Liver (tissue), 9 donors: ENCODE measurements around the gene NCLN. TPM values are rescaled to one million over a fixed set of nuclear protein-coding genes. Genes with fewer than 3 reads are reported as not detected.

Experiments used
- DNase-seq: peaks from one replicate; pipeline ENCODE4 v3.0.0-alpha.2; 2017; ENCODE audit warnings: low spot score
- H3K27ac ChIP-seq, 2 donors: one replicate each; pipeline ENCODE4 v1.7.0; 2013; ENCODE audit warnings: inconsistent platforms in 2 of 2, low read length in 2 of 2, control low read depth in 1 of 2, low read depth in 1 of 2, mild to moderate bottlenecking in 1 of 2
- H3K27me3 ChIP-seq, 4 donors: one replicate each; pipeline versions ENCODE4 v1.6.1 to v1.7.0; 2013; ENCODE audit warnings: low read length in 3 of 4, inconsistent platforms in 1 of 4, mild to moderate bottlenecking in 1 of 4, moderate library complexity in 1 of 4; ENCODE audit not compliant: control insufficient read depth in 4 of 4, insufficient read depth in 4 of 4
- H3K36me3 ChIP-seq, 4 donors: one replicate each; pipeline versions ENCODE4 v1.6.1 to v1.7.0; 2013; ENCODE audit warnings: low read length in 3 of 4, mild to moderate bottlenecking in 3 of 4, low read depth in 1 of 4, moderate library complexity in 1 of 4; ENCODE audit not compliant: control insufficient read depth in 4 of 4, insufficient read depth in 3 of 4
- H3K4me1 ChIP-seq, 4 donors: one replicate each; pipeline versions ENCODE4 v1.6.1 to v1.7.0; 2013; ENCODE audit warnings: low read length in 3 of 4, mild to moderate bottlenecking in 3 of 4, moderate library complexity in 1 of 4; ENCODE audit not compliant: control insufficient read depth in 4 of 4, insufficient read depth in 4 of 4
- H3K4me3 ChIP-seq, 3 donors: one replicate each; pipeline versions ENCODE4 v1.6.1 to v1.7.0; 2013; ENCODE audit warnings: low read length in 3 of 3, control low read depth in 1 of 3, low read depth in 1 of 3, mild to moderate bottlenecking in 1 of 3
- H3K9ac ChIP-seq, 2 donors: one replicate each; pipeline ENCODE4 v1.7.0; 2013; ENCODE audit warnings: low read length in 2 of 2, mild to moderate bottlenecking in 2 of 2, moderate library complexity in 2 of 2, control low read depth in 1 of 2, low read depth in 1 of 2
- H3K9me3 ChIP-seq, 4 donors: one replicate each; pipeline versions ENCODE4 v1.6.1 to v1.7.0; 2013; ENCODE audit warnings: low read length in 3 of 4; ENCODE audit not compliant: control insufficient read depth in 4 of 4
- EGR1 ChIP-seq, 2 donors: IDR thresholded peaks; 2 replicates each; pipeline ENCODE4 v1.6.1; 2016 to 2018; ENCODE audit warnings: antibody characterized with exemption in 2 of 2, low read depth in 2 of 2
- FOXA1 ChIP-seq: IDR thresholded peaks from 2 replicates; pipeline ENCODE4 v1.6.1; 2016; ENCODE audit warnings: antibody characterized with exemption
- FOXA2 ChIP-seq: IDR thresholded peaks from 2 replicates; pipeline ENCODE4 v1.6.1; 2016; ENCODE audit warnings: antibody characterized with exemption
- GABPA ChIP-seq, 2 donors: IDR thresholded peaks in 1 of 2; conservative IDR thresholded peaks in 1 of 2; 2 replicates each; pipeline ENCODE4 v1.6.1; 2016; ENCODE audit warnings: antibody characterized with exemption in 2 of 2, mild to moderate bottlenecking in 1 of 2, moderate library complexity in 1 of 2
- HNF4A ChIP-seq, 2 donors: conservative IDR thresholded peaks; 2 replicates each; pipeline ENCODE4 v1.6.1; 2016; ENCODE audit warnings: antibody characterized with exemption in 2 of 2, mild to moderate bottlenecking in 2 of 2
- HNF4G ChIP-seq: IDR thresholded peaks from 2 replicates; pipeline ENCODE4 v1.6.1; 2016; ENCODE audit warnings: antibody characterized with exemption
- JUND ChIP-seq, 2 donors: IDR thresholded peaks; 2 replicates each; pipeline ENCODE4 v1.6.1; 2016; ENCODE audit warnings: antibody characterized with exemption in 2 of 2
- NR2F2 ChIP-seq: IDR thresholded peaks from 2 replicates; pipeline ENCODE4 v1.6.1; 2016; ENCODE audit warnings: antibody characterized with exemption
- RAD21 ChIP-seq, 2 donors: IDR thresholded peaks; 2 replicates each; pipeline ENCODE4 v1.6.1; 2016; ENCODE audit warnings: antibody characterized with exemption in 2 of 2, mild to moderate bottlenecking in 2 of 2
- RXRA ChIP-seq, 2 donors: IDR thresholded peaks; 2 replicates each; pipeline ENCODE4 v1.6.1; 2017 to 2018; ENCODE audit warnings: antibody characterized with exemption in 2 of 2, mild to moderate bottlenecking in 1 of 2
- SP1 ChIP-seq: IDR thresholded peaks from 2 replicates; pipeline ENCODE4 v1.6.1; 2018; ENCODE audit warnings: antibody characterized with exemption, mild to moderate bottlenecking
- TAF1 ChIP-seq: conservative IDR thresholded peaks from 2 replicates; pipeline ENCODE4 v1.6.1; 2016; ENCODE audit warnings: antibody characterized with exemption, mild to moderate bottlenecking
- YY1 ChIP-seq: IDR thresholded peaks from 2 replicates; pipeline ENCODE4 v1.6.1; 2016; ENCODE audit warnings: antibody characterized with exemption, mild to moderate bottlenecking
- WGBS: extraction: QIAGEN DNeasy Blood & Tissue Kit; methylation state at CpG from one replicate; pipeline ENCODE4 v1.1.7; 2013; 5-methylcytosine and 5-hydroxymethylcytosine counted together
- polyA plus RNA-seq, 2 donors: library from polyadenylated mRNA; stranded (reverse) in 1 of 2; unstranded in 1 of 2; fragments of 200-250 nt in 1 of 2; fragments of >200 nt in 1 of 2; fragmentation: Nextera tagmentation in 1 of 2; extraction: Ambion mirVana in 1 of 2; gene quantifications; one replicate each; pipeline versions ENCODE4 v1.2.1 to v1.2.3, GENCODE V29; 2013 to 2015
- total RNA-seq, 2 donors: library from RNA; depleted of rRNA; stranded (reverse); fragments of >200 nt; gene quantifications; one replicate each; pipeline ENCODE4 v1.2.3, GENCODE V29; 2014
- TF ChIP-seq, protein P1 (sequence below): IDR thresholded peaks from 2 replicates; pipeline ENCODE4 v1.6.1; 2016; ENCODE audit warnings: antibody characterized with exemption
- TF ChIP-seq, protein P2 (sequence below): IDR thresholded peaks from 2 replicates; pipeline ENCODE4 v1.6.1; 2016; ENCODE audit warnings: antibody characterized with exemption
- TF ChIP-seq, protein P3 (sequence below): fragments of 150-350 bp; IDR thresholded peaks from 2 replicates; pipeline ENCODE4 v1.5.1; 2017; ENCODE audit warnings: improper control_type of control experiment, low read depth, low read length; ENCODE audit not compliant: missing input control
- TF ChIP-seq, protein P4 (sequence below): IDR thresholded peaks from 2 replicates; pipeline ENCODE4 v1.6.1; 2016; ENCODE audit warnings: antibody characterized with exemption, mild to moderate bottlenecking
- donor health status: healthy.
- donor health status: healthy.
- donor health status: healthy.
- donor health status: healthy.
- donor health status: healthy.

The NCLN gene
- total and polyA plus RNA-seq, 4 donors = 29.5 to 50.8 (median 38.4) TPM

DNA sequence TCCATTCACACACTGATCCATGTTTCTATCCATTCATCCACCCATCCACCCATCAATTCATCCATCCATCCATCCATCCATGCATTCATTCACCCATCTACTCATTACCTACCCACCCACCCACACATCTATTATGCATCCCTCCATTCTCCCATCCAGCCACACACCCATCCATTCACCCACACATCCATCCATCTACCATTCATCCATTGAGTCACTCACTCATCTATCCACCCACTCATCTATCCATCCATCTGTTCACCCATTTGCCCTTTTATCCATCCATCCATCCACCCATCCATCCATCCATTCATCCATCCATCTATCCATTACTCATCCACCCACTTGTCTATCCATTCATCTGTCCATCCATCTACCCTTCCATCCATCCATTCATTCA is 68.8 kb downstream of the NCLN start:
- H3K36me3 ChIP-seq = no peaks in the 10 kb centered on the region
- H3K4me3 ChIP-seq = no peak overlapping the region
- H3K9ac ChIP-seq = no peak overlapping the region
- peaks cover 3 to 14% (median 7%) of the 10 kb centered on the region in 4 donors for H3K9me3 ChIP-seq
- no peak overlapping the region for H3K27ac ChIP-seq
- TF ChIP-seq, protein P1, sequence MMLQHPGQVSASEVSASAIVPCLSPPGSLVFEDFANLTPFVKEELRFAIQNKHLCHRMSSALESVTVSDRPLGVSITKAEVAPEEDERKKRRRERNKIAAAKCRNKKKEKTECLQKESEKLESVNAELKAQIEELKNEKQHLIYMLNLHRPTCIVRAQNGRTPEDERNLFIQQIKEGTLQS = no peak
- TF ChIP-seq SP1 (no peak), YY1 (no peak), TAF1 (no peak), RAD21 (IDR thresholded peaks at IDR 0.05) (no peak), JUND (IDR thresholded peaks at IDR 0.05) (no peak), RXRA (IDR thresholded peaks at IDR 0.05) (no peak), FOXA1 (no peak), FOXA2 (no peak), EGR1 (IDR thresholded peaks at IDR 0.05; ENCODE audit: low read depth in 2 of 2) (no peak), GABPA (IDR thresholded peaks at IDR 0.05 in 1 of 2, conservative IDR thresholded peaks at IDR 0.05 in 1 of 2) (no peak), HNF4G (no peak), NR2F2 (no peak), HNF4A (conservative IDR thresholded peaks at IDR 0.05) (no peak)
- TF ChIP-seq, protein P2, sequence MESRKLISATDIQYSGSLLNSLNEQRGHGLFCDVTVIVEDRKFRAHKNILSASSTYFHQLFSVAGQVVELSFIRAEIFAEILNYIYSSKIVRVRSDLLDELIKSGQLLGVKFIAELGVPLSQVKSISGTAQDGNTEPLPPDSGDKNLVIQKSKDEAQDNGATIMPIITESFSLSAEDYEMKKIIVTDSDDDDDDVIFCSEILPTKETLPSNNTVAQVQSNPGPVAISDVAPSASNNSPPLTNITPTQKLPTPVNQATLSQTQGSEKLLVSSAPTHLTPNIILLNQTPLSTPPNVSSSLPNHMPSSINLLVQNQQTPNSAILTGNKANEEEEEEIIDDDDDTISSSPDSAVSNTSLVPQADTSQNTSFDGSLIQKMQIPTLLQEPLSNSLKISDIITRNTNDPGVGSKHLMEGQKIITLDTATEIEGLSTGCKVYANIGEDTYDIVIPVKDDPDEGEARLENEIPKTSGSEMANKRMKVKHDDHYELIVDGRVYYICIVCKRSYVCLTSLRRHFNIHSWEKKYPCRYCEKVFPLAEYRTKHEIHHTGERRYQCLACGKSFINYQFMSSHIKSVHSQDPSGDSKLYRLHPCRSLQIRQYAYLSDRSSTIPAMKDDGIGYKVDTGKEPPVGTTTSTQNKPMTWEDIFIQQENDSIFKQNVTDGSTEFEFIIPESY = no peak
- TF ChIP-seq, protein P3, sequence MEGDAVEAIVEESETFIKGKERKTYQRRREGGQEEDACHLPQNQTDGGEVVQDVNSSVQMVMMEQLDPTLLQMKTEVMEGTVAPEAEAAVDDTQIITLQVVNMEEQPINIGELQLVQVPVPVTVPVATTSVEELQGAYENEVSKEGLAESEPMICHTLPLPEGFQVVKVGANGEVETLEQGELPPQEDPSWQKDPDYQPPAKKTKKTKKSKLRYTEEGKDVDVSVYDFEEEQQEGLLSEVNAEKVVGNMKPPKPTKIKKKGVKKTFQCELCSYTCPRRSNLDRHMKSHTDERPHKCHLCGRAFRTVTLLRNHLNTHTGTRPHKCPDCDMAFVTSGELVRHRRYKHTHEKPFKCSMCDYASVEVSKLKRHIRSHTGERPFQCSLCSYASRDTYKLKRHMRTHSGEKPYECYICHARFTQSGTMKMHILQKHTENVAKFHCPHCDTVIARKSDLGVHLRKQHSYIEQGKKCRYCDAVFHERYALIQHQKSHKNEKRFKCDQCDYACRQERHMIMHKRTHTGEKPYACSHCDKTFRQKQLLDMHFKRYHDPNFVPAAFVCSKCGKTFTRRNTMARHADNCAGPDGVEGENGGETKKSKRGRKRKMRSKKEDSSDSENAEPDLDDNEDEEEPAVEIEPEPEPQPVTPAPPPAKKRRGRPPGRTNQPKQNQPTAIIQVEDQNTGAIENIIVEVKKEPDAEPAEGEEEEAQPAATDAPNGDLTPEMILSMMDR = no peak
- TF ChIP-seq, protein P4, sequence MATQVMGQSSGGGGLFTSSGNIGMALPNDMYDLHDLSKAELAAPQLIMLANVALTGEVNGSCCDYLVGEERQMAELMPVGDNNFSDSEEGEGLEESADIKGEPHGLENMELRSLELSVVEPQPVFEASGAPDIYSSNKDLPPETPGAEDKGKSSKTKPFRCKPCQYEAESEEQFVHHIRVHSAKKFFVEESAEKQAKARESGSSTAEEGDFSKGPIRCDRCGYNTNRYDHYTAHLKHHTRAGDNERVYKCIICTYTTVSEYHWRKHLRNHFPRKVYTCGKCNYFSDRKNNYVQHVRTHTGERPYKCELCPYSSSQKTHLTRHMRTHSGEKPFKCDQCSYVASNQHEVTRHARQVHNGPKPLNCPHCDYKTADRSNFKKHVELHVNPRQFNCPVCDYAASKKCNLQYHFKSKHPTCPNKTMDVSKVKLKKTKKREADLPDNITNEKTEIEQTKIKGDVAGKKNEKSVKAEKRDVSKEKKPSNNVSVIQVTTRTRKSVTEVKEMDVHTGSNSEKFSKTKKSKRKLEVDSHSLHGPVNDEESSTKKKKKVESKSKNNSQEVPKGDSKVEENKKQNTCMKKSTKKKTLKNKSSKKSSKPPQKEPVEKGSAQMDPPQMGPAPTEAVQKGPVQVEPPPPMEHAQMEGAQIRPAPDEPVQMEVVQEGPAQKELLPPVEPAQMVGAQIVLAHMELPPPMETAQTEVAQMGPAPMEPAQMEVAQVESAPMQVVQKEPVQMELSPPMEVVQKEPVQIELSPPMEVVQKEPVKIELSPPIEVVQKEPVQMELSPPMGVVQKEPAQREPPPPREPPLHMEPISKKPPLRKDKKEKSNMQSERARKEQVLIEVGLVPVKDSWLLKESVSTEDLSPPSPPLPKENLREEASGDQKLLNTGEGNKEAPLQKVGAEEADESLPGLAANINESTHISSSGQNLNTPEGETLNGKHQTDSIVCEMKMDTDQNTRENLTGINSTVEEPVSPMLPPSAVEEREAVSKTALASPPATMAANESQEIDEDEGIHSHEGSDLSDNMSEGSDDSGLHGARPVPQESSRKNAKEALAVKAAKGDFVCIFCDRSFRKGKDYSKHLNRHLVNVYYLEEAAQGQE = no peak
- H3K4me1 ChIP-seq = no peaks in the 10 kb centered on the region
- no peak for DNase-seq
- H3K27me3 ChIP-seq = no peaks in the 10 kb centered on the region

DNA sequence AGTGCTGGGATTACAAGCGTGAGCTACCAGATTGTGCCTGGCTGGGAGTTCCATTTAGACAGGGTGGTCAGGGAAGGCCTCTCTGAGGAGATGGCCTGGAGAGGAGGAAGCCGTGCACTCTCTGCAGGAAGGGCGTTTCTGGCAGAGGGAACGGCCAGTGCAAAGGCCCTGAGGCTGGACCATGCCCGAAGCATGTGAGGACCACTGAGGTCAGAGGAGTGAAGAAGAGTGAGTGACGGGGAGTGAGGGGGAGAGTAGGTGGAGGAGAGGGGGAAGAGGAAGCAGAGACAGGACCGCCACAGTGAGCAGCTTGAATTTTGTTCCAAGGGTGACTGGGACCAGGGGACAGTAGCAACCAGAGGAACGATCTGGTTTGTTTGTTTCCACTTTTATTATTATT is 71.3 kb downstream of the NCLN start:
- H3K27me3 ChIP-seq = no peaks in the 10 kb centered on the region
- H3K9me3 ChIP-seq = peaks cover 3 to 14% (median 7%) of the 10 kb centered on the region in 4 donors
- TF ChIP-seq HNF4G (no peak), RAD21 (IDR thresholded peaks at IDR 0.05) (no peak), FOXA2 (no peak), FOXA1 (no peak), RXRA (IDR thresholded peaks at IDR 0.05) (no peak), JUND (IDR thresholded peaks at IDR 0.05) (no peak), YY1 (no peak)
- TF ChIP-seq, protein P3 = no peak
- TF ChIP-seq, protein P1 = no peak
- TF ChIP-seq, protein P4 = no peak
- no peak overlapping the region for H3K27ac ChIP-seq
- WGBS = 79% methylated on average over 8 of the region's 8 CpGs
- H3K4me3 ChIP-seq = no peak overlapping the region
- H3K9ac ChIP-seq = no peak overlapping the region
- H3K36me3 ChIP-seq = no peaks in the 10 kb centered on the region
- H3K4me1 ChIP-seq = no peaks in the 10 kb centered on the region
- DNase-seq = no peak
